HG03280 (cell line): ENCODE data around the gene TNS3.

Experiments
- ATAC-seq: cut with Tn5 transposase; IDR thresholded peaks from one replicate; pipeline ENCODE4 v1.9.1; 2021; ENCODE audit warnings: mild to moderate bottlenecking, moderate library complexity; ENCODE audit not compliant: unreplicated experiment

TNS3 gene

GRCh38 chr7:47508389-47509380, 73.2 kb downstream of the TNS3 start:
- ATAC-seq, result no peak

GRCh38 chr7:47507522-47507921, 74.4 kb downstream of the TNS3 start:
- no peak for ATAC-seq

GRCh38 chr7:47506382-47507339, 75.2 kb downstream of the TNS3 start:
- no peak for ATAC-seq

- no peak for ATAC-seq
Observed at GRCh38 chr7:47505312-47506007, 76.5 kb downstream of the TNS3 start.

- no peak for ATAC-seq
Observed at GRCh38 chr7:47504551-47505311, 77.2 kb downstream of the TNS3 start.

GRCh38 chr7:47503281-47503680, 78.6 kb downstream of the TNS3 start:
- ATAC-seq, result no peak

- no peak for ATAC-seq
Observed at GRCh38 chr7:47502240-47502877, 79.6 kb downstream of the TNS3 start.

- ATAC-seq, result no peak
Observed at GRCh38 chr7:47501406-47501805, 80.5 kb downstream of the TNS3 start.

- no peak for ATAC-seq
Observed at GRCh38 chr7:47500103-47500563, 81.8 kb downstream of the TNS3 start.

GRCh38 chr7:47498229-47499056, 83.5 kb downstream of the TNS3 start:
- no peak for ATAC-seq

- peak; percentile 93 for ATAC-seq
Observed at GRCh38 chr7:47497367-47498096, 84.4 kb downstream of the TNS3 start.

- no peak for ATAC-seq
Observed at GRCh38 chr7:47496666-47497065, 85.2 kb downstream of the TNS3 start.

GRCh38 chr7:47496056-47496665, 85.8 kb downstream of the TNS3 start:
- ATAC-seq, result no peak

- no peak for ATAC-seq
Observed at GRCh38 chr7:47493976-47494911, 87.7 kb downstream of the TNS3 start.

- ATAC-seq, result no peak
Observed at GRCh38 chr7:47492716-47493325, 89.1 kb downstream of the TNS3 start.
